SK-N-SH treated with all-trans-retinoic acid at 6 μM for 48 hours (cell line): ENCODE data around the gene SLC7A1.

Source experiments
- ATAC-seq: fragments of 200-7000 bp; cut with Tn5 transposase; 3 replicates; pipeline ENCODE4 v1.9.1; 2020; ENCODE audit warnings: mild to moderate bottlenecking, moderate library complexity
- ARNTL ChIP-seq: fragments of 450-650 bp; formaldehyde crosslinking; IDR thresholded peaks from 2 replicates; pipeline ENCODE4 v1.5.0; 2020; ENCODE audit warnings: low read depth, mild to moderate bottlenecking, moderate library complexity, borderline replicate concordance
- BACH2 ChIP-seq: fragments of 250-450 bp; sonication (Bioruptor Pico); IDR thresholded peaks from 2 replicates; pipeline ENCODE4 v1.9.0; 2021; ENCODE audit warnings: mild to moderate bottlenecking, borderline replicate concordance
- CREB5 ChIP-seq: fragments of 250-450 bp; sonication (Bioruptor Pico); IDR thresholded peaks from 2 replicates; pipeline ENCODE4 v1.5.1; 2020; ENCODE audit warnings: low read depth, mild to moderate bottlenecking, moderate library complexity
- CSDC2 ChIP-seq: fragments of 250-450 bp; sonication (Bioruptor Pico); IDR thresholded peaks from 2 replicates; pipeline ENCODE4 v1.5.0; 2020; ENCODE audit warnings: mild to moderate bottlenecking, moderate library complexity
- CSRNP3 ChIP-seq: fragments of 250-450 bp; sonication (Bioruptor Pico); IDR thresholded peaks from 2 replicates; pipeline ENCODE4 v1.5.1; 2021; ENCODE audit warnings: mild to moderate bottlenecking, moderate library complexity
- ESRRG ChIP-seq: fragments of 250-450 bp; sonication (Bioruptor Pico); IDR thresholded peaks from 2 replicates; pipeline ENCODE4 v1.6.1; 2021; ENCODE audit warnings: mild to moderate bottlenecking
- GLIS3 ChIP-seq: fragments of 250-450 bp; sonication (Bioruptor Pico); IDR thresholded peaks from 2 replicates; pipeline ENCODE4 v1.5.0; 2020; ENCODE audit warnings: mild to moderate bottlenecking, moderate library complexity
- OSR1 ChIP-seq: fragments of 250-450 bp; sonication (Bioruptor Pico); IDR thresholded peaks from 2 replicates; pipeline ENCODE4 v1.8.0; 2022; ENCODE audit warnings: moderate library complexity, mild to moderate bottlenecking, inconsistent platforms
- PATZ1 ChIP-seq: fragments of 250-450 bp; sonication (Bioruptor Pico); IDR thresholded peaks from 2 replicates; pipeline ENCODE4 v1.8.0; 2020; ENCODE audit warnings: mild to moderate bottlenecking, moderate library complexity, borderline replicate concordance
- POU6F1 ChIP-seq: fragments of 250-450 bp; sonication (Bioruptor Pico); IDR thresholded peaks from 2 replicates; pipeline ENCODE4 v1.8.0; 2021; ENCODE audit warnings: low read depth, mild to moderate bottlenecking, moderate library complexity, borderline replicate concordance
- PPARA ChIP-seq: fragments of 250-450 bp; sonication (Bioruptor Pico); IDR thresholded peaks from 2 replicates; pipeline ENCODE4 v1.5.0; 2020; ENCODE audit warnings: mild to moderate bottlenecking, borderline replicate concordance
- RARB ChIP-seq: fragments of 250-450 bp; sonication (Bioruptor Pico); IDR thresholded peaks from 2 replicates; pipeline ENCODE4 v1.8.0; 2021; ENCODE audit warnings: mild to moderate bottlenecking, moderate library complexity
- SNAI2 ChIP-seq: fragments of 250-450 bp; sonication (Bioruptor Pico); IDR thresholded peaks from 2 replicates; pipeline ENCODE4 v1.5.0; 2020; ENCODE audit warnings: mild to moderate bottlenecking, moderate library complexity
- TCF4 ChIP-seq: fragments of 250-450 bp; sonication (Bioruptor Pico); IDR thresholded peaks from 2 replicates; pipeline ENCODE4 v1.8.0; 2021; ENCODE audit warnings: mild to moderate bottlenecking, moderate library complexity, borderline replicate concordance
- TOX ChIP-seq: fragments of 250-450 bp; sonication (Bioruptor Pico); IDR thresholded peaks from 2 replicates; pipeline ENCODE4 v1.8.0; 2021; ENCODE audit warnings: mild to moderate bottlenecking, moderate library complexity, borderline replicate concordance
- TSHZ2 ChIP-seq: fragments of 250-450 bp; sonication (Bioruptor Pico); IDR thresholded peaks from 2 replicates; pipeline ENCODE4 v1.5.0; 2020; ENCODE audit warnings: mild to moderate bottlenecking, moderate library complexity
- ZFP3 ChIP-seq: fragments of 250-450 bp; sonication (Bioruptor Pico); IDR thresholded peaks from 2 replicates; pipeline ENCODE4 v1.5.0; 2020; ENCODE audit warnings: mild to moderate bottlenecking, moderate library complexity
- ZFP30 ChIP-seq: fragments of 450-650 bp; formaldehyde crosslinking; IDR thresholded peaks from 2 replicates; pipeline ENCODE4 v1.5.0; 2022; ENCODE audit warnings: mild to moderate bottlenecking, moderate library complexity
- ZNF565 ChIP-seq: fragments of 450-650 bp; formaldehyde crosslinking; conservative IDR thresholded peaks from 2 replicates; pipeline ENCODE4 v1.5.0; 2020; ENCODE audit warnings: low read depth, mild to moderate bottlenecking, moderate library complexity
- ZNF70 ChIP-seq: fragments of 450-650 bp; formaldehyde crosslinking; IDR thresholded peaks from 2 replicates; pipeline ENCODE4 v1.5.0; 2020; ENCODE audit warnings: mild to moderate bottlenecking, moderate library complexity
- ZNF8 ChIP-seq: fragments of 450-650 bp; formaldehyde crosslinking; IDR thresholded peaks from 2 replicates; pipeline ENCODE4 v1.5.0; 2020; ENCODE audit warnings: mild to moderate bottlenecking, moderate library complexity

The SLC7A1 gene

GRCh38 chr13:29564373-29564772, 31.1 kb downstream of the SLC7A1 start:
- ATAC-seq: no peak
- no peak for TF ChIP-seq ZNF70 (CRISPR knock-in tag)
- no peak for TF ChIP-seq SNAI2 (CRISPR knock-in tag)
- TF ChIP-seq TOX: no peak
- no peak for TF ChIP-seq PATZ1
- TF ChIP-seq CSDC2 (CRISPR knock-in tag): no peak

GRCh38 chr13:29563941-29564340, 31.5 kb downstream of the SLC7A1 start:
- ATAC-seq: no peak
- no peak for TF ChIP-seq CREB5 (CRISPR knock-in tag)
- no peak for TF ChIP-seq RARB (CRISPR knock-in tag)
- TF ChIP-seq PATZ1: no peak
- no peak for TF ChIP-seq ZNF8 (CRISPR knock-in tag)
- TF ChIP-seq POU6F1: no peak
- no peak for TF ChIP-seq ZNF565 (CRISPR knock-in tag)
- no peak for TF ChIP-seq TCF4 (CRISPR knock-in tag)
- TF ChIP-seq SNAI2 (CRISPR knock-in tag): no peak
- TF ChIP-seq ZFP30 (CRISPR knock-in tag): no peak
- no peak for TF ChIP-seq ZFP3
- no peak for TF ChIP-seq ZNF70 (CRISPR knock-in tag)
- TF ChIP-seq CSDC2 (CRISPR knock-in tag): no peak
- TF ChIP-seq BACH2: no peak
- TF ChIP-seq GLIS3 (CRISPR knock-in tag): no peak
- no peak for TF ChIP-seq ESRRG (CRISPR knock-in tag)
- TF ChIP-seq ARNTL (CRISPR knock-in tag): no peak
- no peak for TF ChIP-seq PPARA (CRISPR knock-in tag)
- TF ChIP-seq CSRNP3: no peak
- TF ChIP-seq OSR1: no peak
- no peak for TF ChIP-seq TSHZ2 (CRISPR knock-in tag)
